ENCODE results near the gene ELK1.
"Not testable (repeated sequence)": the region's sequence is repeated elsewhere in the genome, so short reads cannot be mapped to it uniquely, and the experiment has no call there.

ELK1 gene, protein sequence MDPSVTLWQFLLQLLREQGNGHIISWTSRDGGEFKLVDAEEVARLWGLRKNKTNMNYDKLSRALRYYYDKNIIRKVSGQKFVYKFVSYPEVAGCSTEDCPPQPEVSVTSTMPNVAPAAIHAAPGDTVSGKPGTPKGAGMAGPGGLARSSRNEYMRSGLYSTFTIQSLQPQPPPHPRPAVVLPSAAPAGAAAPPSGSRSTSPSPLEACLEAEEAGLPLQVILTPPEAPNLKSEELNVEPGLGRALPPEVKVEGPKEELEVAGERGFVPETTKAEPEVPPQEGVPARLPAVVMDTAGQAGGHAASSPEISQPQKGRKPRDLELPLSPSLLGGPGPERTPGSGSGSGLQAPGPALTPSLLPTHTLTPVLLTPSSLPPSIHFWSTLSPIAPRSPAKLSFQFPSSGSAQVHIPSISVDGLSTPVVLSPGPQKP

DNA sequence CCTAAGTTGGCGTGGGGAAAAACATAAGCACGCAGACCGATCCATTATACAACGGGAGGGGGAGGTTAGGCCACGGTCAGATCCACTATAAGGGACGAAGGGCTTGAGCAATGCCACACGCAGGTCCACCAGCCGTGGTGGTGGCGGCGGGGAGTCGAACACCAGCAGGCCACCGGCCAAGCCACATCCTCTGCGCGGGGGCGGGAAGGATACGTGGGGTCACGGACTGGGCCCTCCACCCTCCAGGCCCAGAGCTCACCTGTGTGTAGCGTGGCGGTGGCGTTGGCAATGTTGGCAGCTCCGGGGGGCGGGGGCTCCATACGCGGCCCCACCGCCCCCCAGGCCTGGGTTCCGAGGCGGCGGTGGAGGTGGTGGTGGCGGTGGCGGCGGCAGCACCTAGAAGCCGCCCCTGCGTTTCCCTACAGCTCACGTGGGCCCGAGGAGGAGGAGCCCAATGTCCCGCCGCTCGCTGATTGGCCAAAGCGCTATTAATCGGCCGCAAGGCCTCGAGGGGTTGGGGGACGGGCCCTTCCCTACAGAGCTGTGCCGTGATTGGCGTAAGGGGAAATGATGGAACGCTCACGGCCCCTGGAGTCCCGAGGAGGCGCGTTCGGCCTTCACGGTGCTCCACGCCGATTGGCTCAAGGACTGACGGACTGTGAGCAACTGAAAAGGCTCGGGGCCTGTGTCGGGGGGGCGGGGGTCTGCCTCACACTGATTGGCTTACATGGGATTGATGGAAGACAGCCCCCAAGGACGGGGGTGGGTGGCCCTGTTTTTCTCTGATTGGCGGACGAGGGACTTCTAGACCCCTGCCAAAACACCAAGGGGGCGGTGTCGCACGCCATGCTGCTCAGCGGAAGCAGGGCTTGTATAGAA lies at the start of gene ELK1:
Gene ELK1 (minus strand): TSS at position 400 of the 879 bp plus-strand sequence. CDS start 9,122 bp downstream, outside the sequence.
- DNase-seq (ENCODE audit: low read depth), result peak; percentile 98

- DNase-seq (ENCODE audit: low read depth), result no peak
Observed at GRCh38 chrX:47697181-47697580, 46.8 kb upstream of the ELK1 start.

DNA sequence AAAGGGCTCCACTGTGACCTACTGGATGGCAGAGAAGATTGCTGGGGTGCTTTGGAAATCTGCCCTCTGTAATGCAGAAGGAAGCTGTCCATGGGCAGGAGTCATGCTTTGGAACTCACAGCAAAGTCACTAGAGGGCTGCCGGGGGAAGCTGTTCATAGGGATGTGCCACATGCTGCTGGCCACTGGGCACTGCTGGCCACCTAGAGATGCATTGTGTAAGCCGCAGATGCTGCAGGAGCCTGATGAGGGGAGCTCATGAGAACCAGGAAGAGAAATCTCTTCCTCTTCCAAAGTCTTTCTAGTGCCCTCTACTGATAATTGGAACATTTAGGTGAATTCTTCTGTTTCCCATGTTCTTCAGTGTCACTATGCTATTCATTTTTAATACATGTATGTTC lies 39.8 kb upstream of the ELK1 start:
- peak; percentile 25 for DNase-seq (ENCODE audit: low read depth)

GRCh38 chrX:47687263-47687662 lies 36.9 kb upstream of the ELK1 start:
- DNase-seq (ENCODE audit: low read depth), result no peak

GRCh38 chrX:47683829-47684205 lies 33.5 kb upstream of the ELK1 start:
- DNase-seq (ENCODE audit: low read depth), result no peak

GRCh38 chrX:47683184-47683828 lies 32.9 kb upstream of the ELK1 start:
- DNase-seq (ENCODE audit: low read depth), result no peak

- not testable (repeated sequence) for DNase-seq (ENCODE audit: low read depth)
Observed at GRCh38 chrX:47675959-47676859, 25.8 kb upstream of the ELK1 start.

DNA sequence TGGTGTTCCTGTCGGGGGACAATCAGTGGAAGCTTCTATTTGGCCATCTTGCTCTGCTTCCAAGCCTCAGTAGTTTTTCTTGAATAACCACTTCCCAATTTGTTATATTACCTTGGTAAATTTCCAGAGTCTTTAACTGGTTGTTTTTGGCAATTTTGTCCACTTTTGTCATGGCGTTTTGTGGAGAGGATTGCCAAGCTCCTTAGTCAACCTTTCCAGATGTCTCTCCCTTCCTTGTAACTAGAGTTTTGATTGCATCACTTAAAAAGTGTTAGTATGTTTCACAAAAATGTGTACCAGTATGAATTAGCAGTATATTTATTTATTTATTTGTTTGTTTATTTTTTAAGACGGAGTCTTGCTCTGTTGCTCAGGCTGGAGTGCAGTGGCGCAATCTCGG lies 24.4 kb upstream of the ELK1 start:
- DNase-seq (ENCODE audit: low read depth), result no peak

- DNase-seq (ENCODE audit: low read depth), result not testable (repeated sequence)
Observed at GRCh38 chrX:47665797-47666196, 15.4 kb upstream of the ELK1 start.

- DNase-seq (ENCODE audit: low read depth), result no peak
Observed at GRCh38 chrX:47664737-47665136, 14.4 kb upstream of the ELK1 start.

GRCh38 chrX:47662144-47662657 lies 11.8 kb upstream of the ELK1 start:
- DNase-seq (ENCODE audit: low read depth), result peak; percentile 96

DNA sequence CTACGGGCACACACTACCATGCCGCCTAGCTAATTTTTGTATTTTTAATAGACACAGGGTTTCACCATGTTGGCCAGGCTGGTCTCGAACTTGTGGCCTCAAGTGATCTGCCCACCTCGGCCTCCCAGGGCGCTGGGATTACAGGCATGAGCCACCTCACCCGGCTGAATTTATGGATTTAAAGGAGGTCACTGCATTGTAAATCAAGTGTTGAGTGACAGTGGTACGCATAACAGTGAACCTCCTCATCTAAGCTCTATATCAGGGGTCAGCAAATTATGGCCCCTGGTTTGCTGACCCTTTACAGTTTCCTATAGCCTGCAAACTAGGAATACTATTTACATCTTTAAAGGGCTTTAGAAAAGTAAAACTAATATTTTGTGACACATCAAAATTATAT lies 11.2 kb upstream of the ELK1 start:
- DNase-seq (ENCODE audit: low read depth), result no peak

- no peak for DNase-seq (ENCODE audit: low read depth)
Observed at GRCh38 chrX:47659421-47659726, 9.0 kb upstream of the ELK1 start.

- DNase-seq (ENCODE audit: low read depth), result peak; percentile 95
Observed at GRCh38 chrX:47658684-47659420, 8.5 kb upstream of the ELK1 start, which contains the start of gene UXT. UXT (minus strand) TSS chrX:47659180; CDS start chrX:47658927, 253 bp downstream.

GRCh38 chrX:47658301-47658683 lies 7.9 kb upstream of the ELK1 start:
- DNase-seq (ENCODE audit: low read depth), result no peak

DNA sequence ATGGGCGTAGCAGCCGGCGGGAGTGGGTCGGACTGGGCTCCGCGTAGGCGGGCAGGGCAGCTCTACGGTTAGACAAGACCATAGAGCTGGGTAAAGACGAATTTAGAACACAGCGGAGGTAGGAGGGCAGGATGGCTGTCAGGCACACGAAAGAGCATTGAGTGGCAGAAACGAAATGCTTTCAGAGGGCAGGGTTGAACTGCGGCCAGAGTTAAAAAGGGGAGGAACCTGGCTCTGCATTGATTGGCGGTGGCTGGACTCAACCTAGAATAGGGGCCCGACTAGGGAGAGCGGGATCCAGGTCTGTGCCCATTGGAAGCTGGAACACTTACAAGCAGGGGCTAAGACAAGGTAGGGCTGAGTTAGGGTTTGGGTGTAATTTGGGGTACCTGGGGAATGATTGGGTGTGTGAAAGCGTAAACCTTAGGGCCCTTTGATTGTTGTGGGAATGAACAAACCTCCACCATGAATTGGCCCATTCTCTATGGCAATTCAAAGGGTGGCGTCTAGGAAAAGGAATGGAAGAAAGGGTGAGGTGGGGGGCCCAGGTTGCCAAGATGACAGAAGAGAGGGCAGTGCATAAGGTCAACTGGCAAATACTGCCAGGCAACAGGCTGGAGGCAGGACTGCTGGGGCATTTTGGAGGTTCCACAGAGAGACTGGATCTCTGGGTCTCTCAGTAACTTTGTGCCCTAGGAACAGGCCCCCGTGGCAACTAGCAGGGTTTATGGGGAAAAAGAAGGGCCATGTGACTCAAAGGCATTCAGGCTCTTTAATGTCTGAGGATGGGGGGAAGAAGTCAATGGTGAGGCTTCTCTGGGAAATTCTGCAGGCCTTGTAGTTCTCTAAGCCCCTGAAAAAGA lies 911 bp upstream of the ELK1 start:
- no peak for DNase-seq (ENCODE audit: low read depth)

DNA sequence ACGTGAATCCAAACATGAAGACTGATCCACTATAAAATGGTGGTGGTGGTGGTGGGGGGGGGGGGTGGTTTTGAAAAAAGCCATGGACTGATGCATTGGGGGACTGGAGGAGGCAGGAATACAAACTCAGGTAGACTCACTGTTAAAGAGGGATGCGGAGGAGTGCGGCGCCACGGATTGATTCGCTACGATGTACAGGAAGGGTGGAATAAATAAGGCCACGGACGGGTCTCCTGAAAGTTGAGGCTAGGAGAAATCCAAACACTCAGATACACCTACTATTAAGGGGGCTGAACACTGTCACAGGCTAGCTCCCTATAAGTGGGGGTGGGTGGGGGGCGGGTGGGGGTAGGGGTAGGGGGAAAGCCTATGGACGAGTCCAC lies 591 bp downstream of the ELK1 start:
- no peak for DNase-seq (ENCODE audit: low read depth)

DNA sequence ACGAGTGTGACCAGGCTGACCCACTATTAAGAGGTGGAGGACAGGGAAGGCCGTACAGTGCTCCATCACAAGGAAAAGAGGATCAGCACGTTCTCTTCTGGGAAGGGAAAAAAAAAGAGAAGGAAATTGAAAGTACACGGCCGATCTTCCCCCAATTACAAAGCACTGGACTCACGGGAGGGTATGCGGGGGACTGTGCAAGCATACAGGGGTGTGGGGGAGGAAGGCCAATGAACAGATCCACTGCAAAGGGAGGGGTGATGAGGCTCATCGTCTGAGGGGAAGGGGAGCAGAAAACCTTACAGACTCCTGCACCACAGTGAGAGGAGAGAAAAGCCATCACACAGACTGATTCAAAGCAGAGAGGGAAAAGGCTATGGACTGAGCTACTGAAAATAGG lies 1.1 kb downstream of the ELK1 start:
- DNase-seq (ENCODE audit: low read depth), result no peak

- DNase-seq (ENCODE audit: low read depth), result peak; percentile 44
Observed at GRCh38 chrX:47648376-47648775, 2.0 kb downstream of the ELK1 start.

GRCh38 chrX:47646636-47647035 lies 3.7 kb downstream of the ELK1 start:
- no peak for DNase-seq (ENCODE audit: low read depth)

Data from EH (cell line).